Stimulated activated CD4-positive, alpha-beta T cell treated with anti-CD3 and anti-CD28 coated beads, Interleukin-1b, Interleukin-23, amount 100 ng/mL, for 1 hour (primary cell): ENCODE data around the gene JMJD8.

Experiments
- DNase-seq, 2 donors: peaks; one replicate each; pipeline ENCODE4 v3.0.0-alpha.2; 2020; ENCODE audit warnings: low read depth in 2 of 2

JMJD8 gene

GRCh38 chr16:641326-642188 lies 42.6 kb downstream of the JMJD8 start, which contains the start of gene MCRIP2:
Gene MCRIP2 (plus strand): TSS chr16:641828. CDS start chr16:641992, 164 bp downstream.
- peak; percentile 23 to 45 for DNase-seq

DNA sequence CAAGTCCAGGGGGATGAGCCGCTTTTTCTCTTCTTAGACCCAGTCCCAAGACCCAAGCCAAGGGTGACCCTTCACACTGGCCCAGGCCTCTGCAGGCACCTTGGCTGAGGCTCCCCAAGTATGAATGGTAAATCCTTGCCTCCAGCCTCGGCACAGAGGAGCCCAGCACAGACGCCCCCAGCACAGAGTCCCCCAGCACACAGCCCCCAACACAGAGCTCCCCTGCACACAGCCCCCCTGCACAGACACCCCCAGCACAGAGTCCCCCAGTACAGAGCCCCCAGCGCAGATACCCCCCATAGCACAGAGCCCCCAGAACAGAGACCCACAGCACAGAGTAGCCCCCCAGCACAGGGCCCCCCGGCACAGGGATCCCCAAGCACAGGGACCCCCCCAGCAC lies 43.5 kb downstream of the JMJD8 start:
- DNase-seq, result no peak

DNA sequence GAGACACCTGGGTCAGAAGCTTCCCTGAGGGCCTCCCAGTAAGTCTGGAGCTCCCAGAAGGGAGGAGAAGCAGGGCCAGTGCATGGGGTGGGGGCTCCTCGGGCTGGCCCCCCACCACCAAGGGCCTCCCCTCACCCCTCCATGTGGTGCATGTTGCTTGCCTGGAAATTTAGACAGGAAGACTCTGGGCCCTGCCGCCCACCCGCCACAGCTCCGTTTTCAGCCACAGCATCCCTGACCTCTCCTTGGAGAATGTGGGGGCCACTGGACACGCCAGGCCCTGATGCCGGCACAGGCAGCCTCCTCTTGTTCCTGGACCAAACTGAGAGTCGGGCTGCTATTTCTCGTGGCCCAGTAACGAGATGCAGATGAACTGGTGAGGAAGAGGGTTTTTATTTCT lies 45.3 kb downstream of the JMJD8 start:
- DNase-seq, result no peak

- no peak for DNase-seq
Observed at GRCh38 chr16:638034-638543, 46.0 kb downstream of the JMJD8 start.

DNA sequence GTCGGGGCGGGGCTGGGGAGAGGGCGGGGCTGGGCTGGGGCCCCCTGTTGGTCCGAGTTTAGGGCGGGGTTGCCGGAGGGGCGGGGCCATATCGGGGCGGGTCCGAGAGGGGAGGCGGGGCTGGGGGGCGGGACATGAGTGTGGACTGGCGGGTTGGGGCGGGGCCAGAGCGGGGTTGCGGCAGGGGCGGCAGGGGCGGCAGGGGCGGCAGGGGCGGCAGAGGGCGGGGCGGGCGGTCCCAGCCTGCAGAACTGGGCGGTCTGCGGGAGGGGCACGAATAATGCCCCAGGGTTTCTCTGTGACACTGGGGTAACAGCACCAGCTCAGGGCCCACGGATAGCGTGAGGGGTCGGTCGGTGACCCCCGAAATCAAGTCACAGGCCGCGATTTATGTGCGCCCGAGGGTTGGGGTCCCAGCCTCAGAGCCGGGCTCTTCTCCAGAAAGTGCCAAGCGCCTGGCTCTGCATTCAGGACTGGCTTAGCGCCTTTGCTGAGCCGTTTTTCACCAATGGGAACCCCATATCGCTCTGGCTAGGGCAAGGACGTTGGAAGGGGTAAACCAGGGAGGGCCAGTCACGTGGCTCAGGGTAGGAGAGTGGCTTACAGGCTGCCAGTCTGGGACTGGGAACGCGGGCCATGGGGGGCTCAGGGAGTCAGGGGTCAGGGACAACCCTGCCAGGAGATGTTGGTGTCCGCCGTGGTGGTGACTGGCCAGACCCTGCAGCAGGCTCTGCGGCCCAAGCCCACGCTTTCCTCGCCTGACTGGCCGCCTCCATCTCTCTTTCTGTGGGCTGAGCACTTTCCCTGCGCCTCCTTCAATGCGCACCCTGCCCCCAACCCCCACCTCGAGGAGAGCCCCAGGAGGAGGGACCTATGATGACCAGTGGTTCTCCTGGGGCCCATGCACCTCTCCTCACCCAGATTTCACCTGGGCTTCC lies 46.8 kb downstream of the JMJD8 start:
- DNase-seq, result peak; percentile 81 to 86

DNA sequence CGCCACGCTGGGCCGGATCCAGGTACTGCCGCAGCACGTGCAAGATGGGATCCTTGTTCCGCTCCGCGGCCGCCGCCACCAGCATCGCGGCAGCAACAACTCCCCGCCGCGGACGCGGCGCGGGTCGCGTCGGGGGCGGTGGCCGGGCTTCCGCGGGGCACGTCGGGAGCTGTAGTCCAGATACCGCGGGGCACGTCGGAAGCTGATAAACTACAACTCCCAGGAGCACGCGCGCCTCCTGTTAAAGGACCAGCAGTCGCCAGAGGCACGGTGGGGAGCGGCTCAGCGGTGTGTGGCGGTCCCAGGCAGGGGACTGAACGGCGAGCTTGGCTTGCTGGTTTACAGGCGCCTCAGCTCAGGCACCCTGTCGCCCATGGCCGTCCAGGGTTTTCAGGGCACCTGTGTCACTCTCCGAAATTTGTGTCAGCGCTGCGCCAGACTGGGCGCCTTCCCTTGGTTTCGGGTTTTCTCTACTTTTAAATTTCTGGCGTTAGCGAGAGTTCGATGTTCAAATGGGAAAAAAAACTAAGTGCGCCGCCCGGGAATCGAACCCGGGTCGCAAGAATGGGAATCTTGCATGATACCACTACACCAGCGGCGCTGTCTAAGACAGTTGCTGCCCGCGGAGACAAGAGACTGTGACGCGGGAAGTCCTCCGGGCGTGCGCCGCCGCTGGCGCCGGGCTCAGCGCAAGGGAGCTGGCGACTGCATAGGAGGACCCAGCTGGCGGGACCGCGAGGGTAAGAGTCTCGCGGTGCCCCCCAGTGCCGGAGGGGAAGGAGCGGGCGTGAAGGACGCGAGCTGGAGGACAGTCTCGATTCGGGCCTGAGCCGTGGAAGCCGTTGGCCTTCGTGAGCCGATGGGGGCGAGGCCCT lies 47.7 kb downstream of the JMJD8 start, which contains the start of gene METTL26:
TSS of gene METTL26 (minus strand) at position 100 of the 875 bp plus-strand sequence. CDS start at position 85, 15 bp downstream.
- peak; percentile 80 to 89 for DNase-seq

- no peak for DNase-seq
Observed at GRCh38 chr16:635573-636205, 48.4 kb downstream of the JMJD8 start.

GRCh38 chr16:634996-635395 lies 49.1 kb downstream of the JMJD8 start:
- DNase-seq, result no peak

GRCh38 chr16:634051-634670 lies 50.0 kb downstream of the JMJD8 start:
- no peak for DNase-seq

GRCh38 chr16:633336-634050 lies 50.6 kb downstream of the JMJD8 start:
- DNase-seq, result no peak

DNA sequence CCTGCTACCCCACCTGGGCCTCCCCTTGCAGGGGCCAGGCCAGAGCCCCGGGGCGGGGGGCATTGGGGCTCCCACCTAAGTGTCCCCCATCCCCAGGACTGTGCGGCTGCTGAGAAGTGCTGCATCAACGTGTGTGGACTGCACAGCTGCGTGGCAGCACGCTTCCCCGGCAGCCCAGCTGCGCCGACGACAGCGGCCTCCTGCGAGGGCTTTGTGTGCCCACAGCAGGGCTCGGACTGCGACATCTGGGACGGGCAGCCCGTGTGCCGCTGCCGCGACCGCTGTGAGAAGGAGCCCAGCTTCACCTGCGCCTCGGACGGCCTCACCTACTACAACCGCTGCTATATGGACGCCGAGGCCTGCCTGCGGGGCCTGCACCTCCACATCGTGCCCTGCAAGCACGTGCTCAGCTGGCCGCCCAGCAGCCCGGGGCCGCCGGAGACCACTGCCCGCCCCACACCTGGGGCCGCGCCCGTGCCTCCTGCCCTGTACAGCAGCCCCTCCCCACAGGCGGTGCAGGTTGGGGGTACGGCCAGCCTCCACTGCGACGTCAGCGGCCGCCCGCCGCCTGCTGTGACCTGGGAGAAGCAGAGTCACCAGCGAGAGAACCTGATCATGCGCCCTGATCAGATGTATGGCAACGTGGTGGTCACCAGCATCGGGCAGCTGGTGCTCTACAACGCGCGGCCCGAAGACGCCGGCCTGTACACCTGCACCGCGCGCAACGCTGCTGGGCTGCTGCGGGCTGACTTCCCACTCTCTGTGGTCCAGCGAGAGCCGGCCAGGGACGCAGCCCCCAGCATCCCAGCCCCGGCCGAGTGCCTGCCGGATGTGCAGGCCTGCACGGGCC lies 51.4 kb downstream of the JMJD8 start:
- DNase-seq, result no peak

DNA sequence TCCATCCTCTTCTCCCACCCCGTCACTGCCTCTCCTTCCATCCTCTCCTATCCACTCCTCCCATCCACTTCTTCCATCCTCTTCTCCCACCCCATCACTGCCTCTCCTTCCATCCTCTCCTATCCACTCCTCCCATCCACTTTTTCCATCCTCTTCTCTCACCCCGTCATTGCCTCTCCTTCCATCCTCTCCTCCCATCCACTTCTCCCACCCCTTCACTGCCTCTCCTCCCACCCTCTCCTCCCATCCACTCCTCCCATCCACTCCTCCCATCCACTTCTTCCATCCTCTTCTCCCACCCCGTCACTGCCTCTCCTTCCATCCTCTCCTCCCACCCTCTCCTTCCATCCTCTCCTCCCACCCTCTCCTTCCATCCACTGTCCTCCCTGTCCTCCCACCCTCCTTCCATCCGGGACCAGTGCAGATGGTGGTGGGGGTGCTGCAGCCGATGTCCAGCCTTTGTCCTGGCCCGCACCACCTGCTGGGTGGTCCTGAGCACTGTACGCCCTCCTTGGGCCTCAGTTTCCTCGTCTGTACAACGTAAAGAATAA lies 52.3 kb downstream of the JMJD8 start:
- no peak for DNase-seq
